HepG2 (cell line): Measurements from ENCODE around the gene TRIM28. TPM values are rescaled to one million over a fixed set of nuclear protein-coding genes. Genes with fewer than 3 reads are reported as not detected.

Experiments
- CENPT ChIP-seq: sonication (generic); formaldehyde crosslinking; IDR thresholded peaks from 2 replicates; pipeline ENCODE4 v1.8.0; 2022; ENCODE audit warnings: low read depth, mild to moderate bottlenecking, moderate library complexity, missing genetic modification reagents
- DNMT1 ChIP-seq: sonication (generic); formaldehyde crosslinking; IDR thresholded peaks from 2 replicates; pipeline ENCODE4 v1.5.1; 2020; ENCODE audit warnings: mild to moderate bottlenecking, missing genetic modification reagents
- ETV6 ChIP-seq: sonication (generic); formaldehyde crosslinking; conservative IDR thresholded peaks from 2 replicates; pipeline ENCODE4 v1.4.0; 2020; ENCODE audit warnings: missing genetic modification reagents
- HNRNPLL ChIP-seq: fragments of 200-400 bp; formaldehyde crosslinking; IDR thresholded peaks from 2 replicates; pipeline ENCODE4 v1.6.1; 2017; ENCODE audit warnings: mild to moderate bottlenecking, low read depth, low read length; ENCODE audit not compliant: poor library complexity, severe bottlenecking
- POLR2A ChIP-seq, 2 experiments: IDR thresholded peaks; 2 replicates each; pipeline ENCODE4 v1.6.1; 2011; ENCODE audit warnings: low read depth in 2 of 2, low read length in 2 of 2, mild to moderate bottlenecking in 1 of 2, moderate library complexity in 1 of 2; ENCODE audit not compliant: insufficient read depth in 1 of 2
- RARG ChIP-seq: sonication (generic); formaldehyde crosslinking; IDR thresholded peaks from 2 replicates; pipeline ENCODE4 v1.4.0; 2020; ENCODE audit warnings: low read depth, mild to moderate bottlenecking, missing genetic modification reagents
- REPIN1 ChIP-seq: sonication (generic); formaldehyde crosslinking; IDR thresholded peaks from 2 replicates; pipeline ENCODE4 v1.8.0; 2022; ENCODE audit warnings: missing genetic modification reagents, low read depth, mild to moderate bottlenecking, borderline replicate concordance
- SP2 ChIP-seq: sonication (generic); formaldehyde crosslinking; IDR thresholded peaks from 2 replicates; pipeline ENCODE4 v1.5.1; 2020; ENCODE audit warnings: mild to moderate bottlenecking, missing genetic modification reagents
- YEATS2 ChIP-seq: sonication (generic); formaldehyde crosslinking; IDR thresholded peaks from 2 replicates; pipeline ENCODE4 v1.4.0; 2020; ENCODE audit warnings: missing genetic modification reagents, borderline replicate concordance
- ZNF354B ChIP-seq: sonication (generic); formaldehyde crosslinking; IDR thresholded peaks from 2 replicates; pipeline ENCODE4 v1.8.0; 2022; ENCODE audit warnings: mild to moderate bottlenecking, missing genetic modification reagents
- ZNF543 ChIP-seq: sonication (generic); formaldehyde crosslinking; IDR thresholded peaks from 2 replicates; pipeline ENCODE4 v1.4.0; 2020; ENCODE audit warnings: mild to moderate bottlenecking, missing genetic modification reagents
- ZNF660 ChIP-seq: sonication (generic); formaldehyde crosslinking; IDR thresholded peaks from 2 replicates; pipeline ENCODE4 v1.5.1; 2020; ENCODE audit warnings: mild to moderate bottlenecking, low read depth, missing genetic modification reagents, borderline replicate concordance
- polyA plus RNA-seq, 8 experiments: library from polyadenylated mRNA; depleted of rRNA in 3 of 8; stranded (reverse) in 7 of 8; unstranded in 1 of 8; fragments of >200 nt; fragmentation: Illumina TruSeq in 4 of 8; extraction: Trizol in 4 of 8; gene quantifications; 2 replicates each; pipeline versions ENCODE4 v1.2.1 to v1.2.3, GENCODE V29; 2011 to 2016; ENCODE audit warnings: low read depth in 4 of 8, missing spikeins in 1 of 8, mixed read lengths in 1 of 8; ENCODE audit not compliant: insufficient read depth in 1 of 8
- total RNA-seq, 5 experiments: library from RNA; depleted of rRNA; stranded (reverse); fragments of >200 nt; fragmentation: Illumina TruSeq; extraction: Trizol; gene quantifications; 2 replicates each; pipeline ENCODE4 v1.2.3, GENCODE V29; 2016; ENCODE audit warnings: low read depth in 1 of 5
- TF ChIP-seq, protein P1 (sequence below): sonication (generic); formaldehyde crosslinking; IDR thresholded peaks from 2 replicates; pipeline ENCODE4 v1.4.0; 2020; ENCODE audit warnings: missing genetic modification reagents
- TF ChIP-seq, protein P2 (sequence below): sonication (generic); formaldehyde crosslinking; IDR thresholded peaks from 2 replicates; pipeline ENCODE4 v1.8.1; 2022; ENCODE audit warnings: mild to moderate bottlenecking, missing genetic modification reagents
- TF ChIP-seq, protein P3 (sequence below): sonication (generic); formaldehyde crosslinking; IDR thresholded peaks from 2 replicates; pipeline ENCODE4 v1.4.0; 2020; ENCODE audit warnings: missing genetic modification reagents, mild to moderate bottlenecking, borderline replicate concordance
- TF ChIP-seq, protein P4 (sequence below): sonication (generic); formaldehyde crosslinking; IDR thresholded peaks from 2 replicates; pipeline ENCODE4 v1.9.0; 2021; ENCODE audit warnings: missing genetic modification reagents, borderline replicate concordance
- TF ChIP-seq, protein P5 (sequence below): sonication (generic); formaldehyde crosslinking; IDR thresholded peaks from 2 replicates; pipeline ENCODE4 v1.5.0; 2020; ENCODE audit warnings: mild to moderate bottlenecking, missing genetic modification reagents

TRIM28 gene
- total and polyA plus RNA-seq, 2 of the 13 experiments (the other 11 are each of a cell fraction or from before 2014, with no cell fraction given) = 361 to 439 TPM

DNA sequence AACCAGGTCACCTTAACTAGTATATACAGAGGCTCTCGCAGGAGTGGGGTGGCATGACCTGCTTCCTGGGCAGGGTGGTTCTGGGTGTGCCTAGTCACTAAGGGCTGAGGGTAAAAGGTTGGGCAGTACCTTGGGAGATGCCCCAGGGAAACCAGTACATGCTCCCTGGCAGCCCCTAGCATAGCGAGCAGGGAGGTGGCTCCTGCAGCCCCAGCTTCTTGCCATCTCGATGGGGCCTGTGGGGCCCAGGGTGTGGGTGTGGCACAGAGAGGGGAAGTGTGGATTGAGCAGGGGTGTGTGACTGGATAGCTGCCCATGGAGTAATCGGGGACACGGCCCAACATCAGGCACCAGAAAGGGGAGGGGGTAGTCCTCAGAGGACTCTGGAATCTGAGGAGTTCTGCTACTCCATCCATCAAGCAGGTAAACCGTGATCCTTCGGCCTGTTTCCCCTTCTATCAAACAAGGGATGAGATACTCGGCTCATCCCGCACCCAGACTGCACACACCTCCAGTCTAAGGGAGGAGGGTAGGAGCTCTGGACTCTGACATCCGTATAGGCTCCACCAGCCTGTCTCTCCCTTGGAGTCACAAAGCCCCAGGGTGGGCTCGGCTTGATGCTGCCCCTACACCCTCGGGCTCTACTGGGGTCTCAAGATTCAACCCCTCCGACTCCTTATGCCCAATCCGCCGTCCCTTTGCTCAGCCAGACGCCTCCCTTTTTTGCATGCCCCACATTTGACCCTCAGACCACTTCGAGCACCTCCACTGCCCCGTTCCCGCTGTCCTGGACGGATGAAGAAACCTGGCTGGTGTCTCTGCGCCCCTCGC, 25.4 kb upstream of the TRIM28 start (continued):
- TF ChIP-seq, protein P1, sequence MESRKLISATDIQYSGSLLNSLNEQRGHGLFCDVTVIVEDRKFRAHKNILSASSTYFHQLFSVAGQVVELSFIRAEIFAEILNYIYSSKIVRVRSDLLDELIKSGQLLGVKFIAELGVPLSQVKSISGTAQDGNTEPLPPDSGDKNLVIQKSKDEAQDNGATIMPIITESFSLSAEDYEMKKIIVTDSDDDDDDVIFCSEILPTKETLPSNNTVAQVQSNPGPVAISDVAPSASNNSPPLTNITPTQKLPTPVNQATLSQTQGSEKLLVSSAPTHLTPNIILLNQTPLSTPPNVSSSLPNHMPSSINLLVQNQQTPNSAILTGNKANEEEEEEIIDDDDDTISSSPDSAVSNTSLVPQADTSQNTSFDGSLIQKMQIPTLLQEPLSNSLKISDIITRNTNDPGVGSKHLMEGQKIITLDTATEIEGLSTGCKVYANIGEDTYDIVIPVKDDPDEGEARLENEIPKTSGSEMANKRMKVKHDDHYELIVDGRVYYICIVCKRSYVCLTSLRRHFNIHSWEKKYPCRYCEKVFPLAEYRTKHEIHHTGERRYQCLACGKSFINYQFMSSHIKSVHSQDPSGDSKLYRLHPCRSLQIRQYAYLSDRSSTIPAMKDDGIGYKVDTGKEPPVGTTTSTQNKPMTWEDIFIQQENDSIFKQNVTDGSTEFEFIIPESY = no peak
- TF ChIP-seq HNRNPLL (no peak), POLR2A (IDR thresholded peaks at IDR 0.05; ENCODE audit: insufficient read depth in 1 of 2, low read depth in 2 of 2, low read length in 2 of 2) (peak in 1 of 2 experiments; percentile 29; a peak in 1 of 4 replicates), REPIN1 (CRISPR knock-in tag) (no peak), ZNF354B (CRISPR knock-in tag) (no peak), CENPT (no peak), ETV6 (CRISPR knock-in tag) (no peak), SP2 (no peak; the same call in 1 of the 2 replicates), DNMT1 (CRISPR knock-in tag) (no peak), ZNF660 (no peak), RARG (CRISPR knock-in tag) (no peak), ZNF543 (CRISPR knock-in tag) (no peak), YEATS2 (CRISPR knock-in tag) (no peak)
- TF ChIP-seq, protein P2, sequence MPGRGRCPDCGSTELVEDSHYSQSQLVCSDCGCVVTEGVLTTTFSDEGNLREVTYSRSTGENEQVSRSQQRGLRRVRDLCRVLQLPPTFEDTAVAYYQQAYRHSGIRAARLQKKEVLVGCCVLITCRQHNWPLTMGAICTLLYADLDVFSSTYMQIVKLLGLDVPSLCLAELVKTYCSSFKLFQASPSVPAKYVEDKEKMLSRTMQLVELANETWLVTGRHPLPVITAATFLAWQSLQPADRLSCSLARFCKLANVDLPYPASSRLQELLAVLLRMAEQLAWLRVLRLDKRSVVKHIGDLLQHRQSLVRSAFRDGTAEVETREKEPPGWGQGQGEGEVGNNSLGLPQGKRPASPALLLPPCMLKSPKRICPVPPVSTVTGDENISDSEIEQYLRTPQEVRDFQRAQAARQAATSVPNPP (CRISPR knock-in tag) = 0 out of 2 replicates have a peak, but pooled peaks have one; percentile 3
- TF ChIP-seq, protein P3, sequence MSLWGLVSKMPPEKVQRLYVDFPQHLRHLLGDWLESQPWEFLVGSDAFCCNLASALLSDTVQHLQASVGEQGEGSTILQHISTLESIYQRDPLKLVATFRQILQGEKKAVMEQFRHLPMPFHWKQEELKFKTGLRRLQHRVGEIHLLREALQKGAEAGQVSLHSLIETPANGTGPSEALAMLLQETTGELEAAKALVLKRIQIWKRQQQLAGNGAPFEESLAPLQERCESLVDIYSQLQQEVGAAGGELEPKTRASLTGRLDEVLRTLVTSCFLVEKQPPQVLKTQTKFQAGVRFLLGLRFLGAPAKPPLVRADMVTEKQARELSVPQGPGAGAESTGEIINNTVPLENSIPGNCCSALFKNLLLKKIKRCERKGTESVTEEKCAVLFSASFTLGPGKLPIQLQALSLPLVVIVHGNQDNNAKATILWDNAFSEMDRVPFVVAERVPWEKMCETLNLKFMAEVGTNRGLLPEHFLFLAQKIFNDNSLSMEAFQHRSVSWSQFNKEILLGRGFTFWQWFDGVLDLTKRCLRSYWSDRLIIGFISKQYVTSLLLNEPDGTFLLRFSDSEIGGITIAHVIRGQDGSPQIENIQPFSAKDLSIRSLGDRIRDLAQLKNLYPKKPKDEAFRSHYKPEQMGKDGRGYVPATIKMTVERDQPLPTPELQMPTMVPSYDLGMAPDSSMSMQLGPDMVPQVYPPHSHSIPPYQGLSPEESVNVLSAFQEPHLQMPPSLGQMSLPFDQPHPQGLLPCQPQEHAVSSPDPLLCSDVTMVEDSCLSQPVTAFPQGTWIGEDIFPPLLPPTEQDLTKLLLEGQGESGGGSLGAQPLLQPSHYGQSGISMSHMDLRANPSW (CRISPR knock-in tag) = no peak
- TF ChIP-seq, protein P4, sequence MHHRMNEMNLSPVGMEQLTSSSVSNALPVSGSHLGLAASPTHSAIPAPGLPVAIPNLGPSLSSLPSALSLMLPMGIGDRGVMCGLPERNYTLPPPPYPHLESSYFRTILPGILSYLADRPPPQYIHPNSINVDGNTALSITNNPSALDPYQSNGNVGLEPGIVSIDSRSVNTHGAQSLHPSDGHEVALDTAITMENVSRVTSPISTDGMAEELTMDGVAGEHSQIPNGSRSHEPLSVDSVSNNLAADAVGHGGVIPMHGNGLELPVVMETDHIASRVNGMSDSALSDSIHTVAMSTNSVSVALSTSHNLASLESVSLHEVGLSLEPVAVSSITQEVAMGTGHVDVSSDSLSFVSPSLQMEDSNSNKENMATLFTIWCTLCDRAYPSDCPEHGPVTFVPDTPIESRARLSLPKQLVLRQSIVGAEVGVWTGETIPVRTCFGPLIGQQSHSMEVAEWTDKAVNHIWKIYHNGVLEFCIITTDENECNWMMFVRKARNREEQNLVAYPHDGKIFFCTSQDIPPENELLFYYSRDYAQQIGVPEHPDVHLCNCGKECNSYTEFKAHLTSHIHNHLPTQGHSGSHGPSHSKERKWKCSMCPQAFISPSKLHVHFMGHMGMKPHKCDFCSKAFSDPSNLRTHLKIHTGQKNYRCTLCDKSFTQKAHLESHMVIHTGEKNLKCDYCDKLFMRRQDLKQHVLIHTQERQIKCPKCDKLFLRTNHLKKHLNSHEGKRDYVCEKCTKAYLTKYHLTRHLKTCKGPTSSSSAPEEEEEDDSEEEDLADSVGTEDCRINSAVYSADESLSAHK = no peak
- TF ChIP-seq, protein P5, sequence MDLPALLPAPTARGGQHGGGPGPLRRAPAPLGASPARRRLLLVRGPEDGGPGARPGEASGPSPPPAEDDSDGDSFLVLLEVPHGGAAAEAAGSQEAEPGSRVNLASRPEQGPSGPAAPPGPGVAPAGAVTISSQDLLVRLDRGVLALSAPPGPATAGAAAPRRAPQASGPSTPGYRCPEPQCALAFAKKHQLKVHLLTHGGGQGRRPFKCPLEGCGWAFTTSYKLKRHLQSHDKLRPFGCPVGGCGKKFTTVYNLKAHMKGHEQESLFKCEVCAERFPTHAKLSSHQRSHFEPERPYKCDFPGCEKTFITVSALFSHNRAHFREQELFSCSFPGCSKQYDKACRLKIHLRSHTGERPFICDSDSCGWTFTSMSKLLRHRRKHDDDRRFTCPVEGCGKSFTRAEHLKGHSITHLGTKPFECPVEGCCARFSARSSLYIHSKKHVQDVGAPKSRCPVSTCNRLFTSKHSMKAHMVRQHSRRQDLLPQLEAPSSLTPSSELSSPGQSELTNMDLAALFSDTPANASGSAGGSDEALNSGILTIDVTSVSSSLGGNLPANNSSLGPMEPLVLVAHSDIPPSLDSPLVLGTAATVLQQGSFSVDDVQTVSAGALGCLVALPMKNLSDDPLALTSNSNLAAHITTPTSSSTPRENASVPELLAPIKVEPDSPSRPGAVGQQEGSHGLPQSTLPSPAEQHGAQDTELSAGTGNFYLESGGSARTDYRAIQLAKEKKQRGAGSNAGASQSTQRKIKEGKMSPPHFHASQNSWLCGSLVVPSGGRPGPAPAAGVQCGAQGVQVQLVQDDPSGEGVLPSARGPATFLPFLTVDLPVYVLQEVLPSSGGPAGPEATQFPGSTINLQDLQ (CRISPR knock-in tag) = 0 out of 2 replicates have a peak, but pooled peaks have one; percentile 38
